ENCODE results near the gene MOV10L1. TPM values are rescaled to one million over a fixed set of nuclear protein-coding genes. Genes with fewer than 3 reads are reported as not detected.

Gene MOV10L1
- total RNA-seq, 2 experiments from 2014 or later: 0.22 to 1.1 TPM

DNA sequence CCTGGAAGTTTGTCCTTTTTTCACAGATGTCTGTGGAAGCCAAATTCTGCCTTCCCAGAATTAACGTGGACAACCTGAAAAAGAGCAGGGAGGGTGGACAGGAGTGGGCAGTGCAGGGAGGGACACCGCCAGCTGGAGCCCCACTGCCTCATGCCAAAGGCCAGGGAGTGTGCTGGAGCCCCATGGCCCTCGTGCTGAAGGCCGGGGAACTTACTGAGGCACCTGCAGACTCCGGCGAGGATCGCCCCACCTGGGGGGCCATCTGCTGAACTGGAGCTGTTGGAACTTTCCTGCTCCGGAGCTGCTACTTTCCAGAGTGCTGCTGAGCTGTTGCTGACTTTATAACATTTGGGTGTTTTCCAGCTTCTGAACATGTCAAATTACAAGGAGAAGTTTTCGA, 35.2 kb downstream of the MOV10L1 start:
- POLR2A ChIA-PET: interaction anchor here (0.6 to 0.7 kb wide), 2 partner anchors 18 to 183 kb away, joined by 3 to 5 read pairs; partner anchors contain the start of gene PLXNB2
- CTCF ChIA-PET (ENCODE audit: unreplicated experiment): no interaction called here
- no peak for DNase-seq (ENCODE audit: low spot score)

DNA sequence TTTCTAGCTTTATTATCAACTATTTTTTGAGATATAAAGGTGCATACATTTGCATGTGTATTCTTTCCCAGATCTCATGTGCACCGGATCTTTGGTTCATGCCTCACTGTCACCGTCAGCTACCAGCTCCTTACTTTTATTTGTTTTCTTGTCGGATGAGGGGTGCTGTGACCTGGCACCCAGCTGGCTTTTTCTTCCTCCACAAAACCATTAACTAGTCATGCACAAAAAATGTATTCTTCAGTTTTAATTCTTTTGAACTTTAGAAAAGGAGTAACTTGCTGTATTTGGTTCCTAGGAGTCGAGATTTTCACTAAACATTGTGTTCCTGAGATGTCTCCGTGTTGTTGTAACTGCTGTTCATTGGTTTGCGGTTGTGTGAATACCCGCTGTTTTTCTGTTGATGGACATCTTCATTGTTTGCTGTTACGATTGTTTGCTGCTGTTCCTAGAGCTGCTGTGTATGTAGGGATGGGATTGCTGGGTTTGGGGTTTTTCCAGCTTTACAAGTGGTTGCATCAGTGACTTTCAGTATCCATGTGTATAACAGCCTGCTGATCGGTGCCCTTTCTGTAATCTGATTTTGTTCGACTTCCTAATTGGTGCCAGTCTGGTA, 39.4 kb downstream of the MOV10L1 start:
- DNase-seq (ENCODE audit: low spot score): no peak
- H3K9me3 ChIP-seq (ENCODE audit: low read length): no peaks in the 10 kb centered on the region
- no peak overlapping the region for H3K4me3 ChIP-seq (ENCODE audit: low read depth, low read length, poor library complexity, severe bottlenecking)
- H3K79me2 ChIP-seq (ENCODE audit: insufficient read depth, low read depth, low read length): no peaks in the 10 kb centered on the region
- ChIA-PET POLR2A (interaction anchor here (0.5 kb wide), 2 partner anchors 19 to 43 kb away, joined by 3 read pairs; no protein-coding TSS in a partner anchor), CTCF (ENCODE audit: unreplicated experiment) (no interaction called here)
- no peak overlapping the region for H3K27ac ChIP-seq (ENCODE audit: low read depth, low read length, poor library complexity, severe bottlenecking)
- no peak for TF ChIP-seq EZH2phosphoT487 (IDR thresholded peaks at IDR 0.05; ENCODE audit: borderline replicate concordance, low read depth, low read length)
- TF ChIP-seq, protein P1, sequence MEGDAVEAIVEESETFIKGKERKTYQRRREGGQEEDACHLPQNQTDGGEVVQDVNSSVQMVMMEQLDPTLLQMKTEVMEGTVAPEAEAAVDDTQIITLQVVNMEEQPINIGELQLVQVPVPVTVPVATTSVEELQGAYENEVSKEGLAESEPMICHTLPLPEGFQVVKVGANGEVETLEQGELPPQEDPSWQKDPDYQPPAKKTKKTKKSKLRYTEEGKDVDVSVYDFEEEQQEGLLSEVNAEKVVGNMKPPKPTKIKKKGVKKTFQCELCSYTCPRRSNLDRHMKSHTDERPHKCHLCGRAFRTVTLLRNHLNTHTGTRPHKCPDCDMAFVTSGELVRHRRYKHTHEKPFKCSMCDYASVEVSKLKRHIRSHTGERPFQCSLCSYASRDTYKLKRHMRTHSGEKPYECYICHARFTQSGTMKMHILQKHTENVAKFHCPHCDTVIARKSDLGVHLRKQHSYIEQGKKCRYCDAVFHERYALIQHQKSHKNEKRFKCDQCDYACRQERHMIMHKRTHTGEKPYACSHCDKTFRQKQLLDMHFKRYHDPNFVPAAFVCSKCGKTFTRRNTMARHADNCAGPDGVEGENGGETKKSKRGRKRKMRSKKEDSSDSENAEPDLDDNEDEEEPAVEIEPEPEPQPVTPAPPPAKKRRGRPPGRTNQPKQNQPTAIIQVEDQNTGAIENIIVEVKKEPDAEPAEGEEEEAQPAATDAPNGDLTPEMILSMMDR (conservative IDR thresholded peaks at IDR 0.05; ENCODE audit: low read length): no peak
- BruUV-seq (replicated peaks): no TSS peak
- H3K36me3 ChIP-seq (ENCODE audit: insufficient read depth, low read length): no peaks in the 10 kb centered on the region
- intact Hi-C loops (cut with micrococcal nuclease; ENCODE audit: unreplicated experiment): no loop called here
- H3K4me1 ChIP-seq (ENCODE audit: insufficient read depth, low read length, poor library complexity, severe bottlenecking): no peaks in the 10 kb centered on the region
- H3K4me2 ChIP-seq (ENCODE audit: low read length): no peak overlapping the region
- no peak overlapping the region for H2AFZ ChIP-seq (ENCODE audit: low read length)
- H4K20me1 ChIP-seq (ENCODE audit: insufficient read depth, low read length): no peaks in the 10 kb centered on the region
- H3K9me2 ChIP-seq (ENCODE audit: insufficient read depth, low read length): no peaks in the 10 kb centered on the region

More for the DNA sequence above, 35.2 kb downstream of the MOV10L1 start:
- BruUV-seq (replicated peaks): no TSS peak
- TF ChIP-seq EZH2phosphoT487 (IDR thresholded peaks at IDR 0.05; ENCODE audit: borderline replicate concordance, low read depth, low read length): no peak
- TF ChIP-seq, protein P1 (conservative IDR thresholded peaks at IDR 0.05; ENCODE audit: low read length): no peak
- H3K79me2 ChIP-seq (ENCODE audit: insufficient read depth, low read depth, low read length): no peaks in the 10 kb centered on the region
- no peak overlapping the region for H2AFZ ChIP-seq (ENCODE audit: low read length)
- no peak overlapping the region for H3K4me2 ChIP-seq (ENCODE audit: low read length)
- peaks cover 15% of the 10 kb centered on the region; the same call in 1 of the 2 replicates for H3K9me3 ChIP-seq (ENCODE audit: low read length)
- no peaks in the 10 kb centered on the region for H3K9me2 ChIP-seq (ENCODE audit: insufficient read depth, low read length)
- intact Hi-C loops (cut with micrococcal nuclease; ENCODE audit: unreplicated experiment): no loop called here
- H3K4me1 ChIP-seq (ENCODE audit: insufficient read depth, low read length, poor library complexity, severe bottlenecking): no peaks in the 10 kb centered on the region
- no peaks in the 10 kb centered on the region for H3K36me3 ChIP-seq (ENCODE audit: insufficient read depth, low read length)
- no peaks in the 10 kb centered on the region for H4K20me1 ChIP-seq (ENCODE audit: insufficient read depth, low read length)
- H3K27ac ChIP-seq (ENCODE audit: low read depth, low read length, poor library complexity, severe bottlenecking): no peak overlapping the region
- H3K4me3 ChIP-seq (ENCODE audit: low read depth, low read length, poor library complexity, severe bottlenecking): no peak overlapping the region

DNA sequence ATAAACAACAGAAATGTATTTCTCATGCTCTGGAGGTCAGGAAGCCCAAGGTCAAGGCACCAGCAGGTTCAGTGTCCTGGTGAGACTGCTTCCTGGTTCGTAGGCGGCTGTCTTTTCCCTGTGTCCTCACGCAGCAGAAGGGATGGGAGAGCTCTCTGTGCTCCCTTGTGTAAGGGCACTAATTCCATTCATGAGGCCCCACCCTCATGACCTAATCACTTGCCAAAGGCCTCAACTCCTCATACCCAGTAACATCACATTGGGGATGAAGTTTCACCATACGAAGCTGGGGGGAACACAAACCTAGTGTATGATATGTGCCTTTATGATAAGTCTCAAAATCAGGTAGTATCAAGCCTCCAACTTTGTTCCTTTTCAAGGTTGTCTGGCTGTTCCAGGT, 42.1 kb downstream of the MOV10L1 start:
- TF ChIP-seq EZH2phosphoT487 (IDR thresholded peaks at IDR 0.05; ENCODE audit: borderline replicate concordance, low read depth, low read length): no peak
- TF ChIP-seq, protein P1 (conservative IDR thresholded peaks at IDR 0.05; ENCODE audit: low read length): no peak
- no peak overlapping the region for H3K4me2 ChIP-seq (ENCODE audit: low read length)

More for the DNA sequence above, 42.1 kb downstream of the MOV10L1 start:
- Histone ChIP-seq H3K4me3 (ENCODE audit: low read depth, low read length, poor library complexity, severe bottlenecking) (no peak overlapping the region), H3K36me3 (ENCODE audit: insufficient read depth, low read length) (no peaks in the 10 kb centered on the region), H3K4me1 (ENCODE audit: insufficient read depth, low read length, poor library complexity, severe bottlenecking) (no peaks in the 10 kb centered on the region), H3K9me2 (ENCODE audit: insufficient read depth, low read length) (no peaks in the 10 kb centered on the region), H3K9me3 (ENCODE audit: low read length) (no peaks in the 10 kb centered on the region), H4K20me1 (ENCODE audit: insufficient read depth, low read length) (no peaks in the 10 kb centered on the region), H3K79me2 (ENCODE audit: insufficient read depth, low read depth, low read length) (no peaks in the 10 kb centered on the region), H3K27ac (ENCODE audit: low read depth, low read length, poor library complexity, severe bottlenecking) (no peak overlapping the region), H2AFZ (ENCODE audit: low read length) (no peak overlapping the region)
- no TSS peak for BruUV-seq (replicated peaks)
- DNase-seq (ENCODE audit: low spot score): no peak
- ChIA-PET CTCF (ENCODE audit: unreplicated experiment) (no interaction called here), POLR2A (no interaction called here)
- intact Hi-C loops (cut with micrococcal nuclease; ENCODE audit: unreplicated experiment): no loop called here
